CD14-positive monocyte (primary cell): ENCODE data around the gene WDR5. TPM values are rescaled to one million over a fixed set of nuclear protein-coding genes. Genes with fewer than 3 reads are reported as not detected.

ENCODE experiments used
- DNase-seq, 3 donors: peaks; one replicate each; pipeline ENCODE4 v3.0.0-alpha.2; 2011 to 2022
- H2AFZ ChIP-seq: 2 replicates; pipeline ENCODE4 v1.6.0; 2012; ENCODE audit warnings: mild to moderate bottlenecking, low read depth, low read length, inconsistent platforms; ENCODE audit not compliant: insufficient read depth, poor library complexity, severe bottlenecking
- H3K27ac ChIP-seq, 2 donors: 1 replicate in 1 of 2; 2 replicates in 1 of 2; pipeline ENCODE4 v1.5.1; 2012 to 2013; ENCODE audit warnings: low read length in 2 of 2, control low read depth in 1 of 2, inconsistent platforms in 1 of 2, low read depth in 1 of 2, mild to moderate bottlenecking in 1 of 2
- H3K27me3 ChIP-seq, 2 donors: one replicate each; pipeline versions ENCODE4 v1.6.0 to v1.6.1; 2011 to 2013; ENCODE audit warnings: low read length in 2 of 2; ENCODE audit not compliant: control insufficient read depth in 2 of 2, insufficient read depth in 2 of 2
- H3K36me3 ChIP-seq, 2 donors: replicated peaks in 1 of 2; 1 replicate in 1 of 2; 2 replicates in 1 of 2; pipeline versions ENCODE4 v1.5.1 to v1.6.1; 2012 to 2013; ENCODE audit warnings: low read length in 2 of 2, control low read depth in 1 of 2, inconsistent platforms in 1 of 2, mild to moderate bottlenecking in 1 of 2; ENCODE audit not compliant: insufficient read depth in 2 of 2, control insufficient read depth in 1 of 2
- H3K4me1 ChIP-seq, 2 donors: 1 replicate in 1 of 2; 2 replicates in 1 of 2; pipeline versions ENCODE4 v1.5.1 to v1.6.1; 2012 to 2013; ENCODE audit warnings: low read length in 2 of 2, control low read depth in 1 of 2, inconsistent platforms in 1 of 2, mild to moderate bottlenecking in 1 of 2, moderate library complexity in 1 of 2; ENCODE audit not compliant: insufficient read depth in 2 of 2, control insufficient read depth in 1 of 2
- H3K4me2 ChIP-seq: replicated peaks from 2 replicates; pipeline ENCODE3; 2012; ENCODE audit warnings: low read length, moderate library complexity, mild to moderate bottlenecking; ENCODE audit not compliant: poor library complexity, severe bottlenecking; ENCODE audit errors: extremely low read depth
- H3K4me3 ChIP-seq, 3 experiments: fragments of 200-600 bp in 1 of 3; sonication (generic) in 1 of 3; replicated peaks in 1 of 3; 1 replicate in 2 of 3; 2 replicates in 1 of 3; pipeline ENCODE4 v1.5.1; 2011 to 2013; ENCODE audit warnings: low read length in 3 of 3, mild to moderate bottlenecking in 3 of 3, control low read depth in 2 of 3, low read depth in 2 of 3, inconsistent platforms in 1 of 3, moderate library complexity in 1 of 3
- H3K79me2 ChIP-seq: 2 replicates; pipeline ENCODE4 v1.6.0; 2012; ENCODE audit warnings: mild to moderate bottlenecking, control low read depth, inconsistent platforms, low read length, moderate library complexity; ENCODE audit not compliant: insufficient read depth
- H3K9ac ChIP-seq: 2 replicates; pipeline ENCODE4 v1.6.0; 2017; ENCODE audit warnings: low read length, mild to moderate bottlenecking; ENCODE audit not compliant: insufficient read depth, poor library complexity, severe bottlenecking
- H3K9me3 ChIP-seq, 2 donors: replicated peaks in 1 of 2; 1 replicate in 1 of 2; 2 replicates in 1 of 2; pipeline versions ENCODE4 v1.5.1 to v1.6.1; 2012 to 2013; ENCODE audit warnings: low read length in 2 of 2, control low read depth in 1 of 2; ENCODE audit not compliant: control insufficient read depth in 1 of 2, insufficient read depth in 1 of 2
- H4K20me1 ChIP-seq: 2 replicates; pipeline ENCODE4 v1.6.0; 2012; ENCODE audit warnings: mild to moderate bottlenecking, low read length, control low read depth, moderate library complexity; ENCODE audit not compliant: insufficient read depth
- H3K27ac Mint-ChIP-seq, 7 donors: one replicate each; pipeline ENCODE4 v1.8.0; 2020; ENCODE audit warnings: mild to moderate bottlenecking in 7 of 7, mixed read lengths in 7 of 7, moderate library complexity in 6 of 7, inconsistent platforms in 2 of 7
- H3K27me3 Mint-ChIP-seq, 3 donors: one replicate each; pipeline ENCODE4 v1.8.0; 2021 to 2022; ENCODE audit warnings: low read depth in 3 of 3, mild to moderate bottlenecking in 3 of 3, mixed read lengths in 3 of 3, moderate library complexity in 3 of 3, inconsistent platforms in 1 of 3
- H3K36me3 Mint-ChIP-seq, 2 donors: one replicate each; pipeline ENCODE4 v1.8.0; 2020; ENCODE audit warnings: mixed read lengths in 2 of 2, inconsistent platforms in 1 of 2, mild to moderate bottlenecking in 1 of 2
- H3K4me1 Mint-ChIP-seq: one replicate; pipeline ENCODE4 v1.8.0; 2020; ENCODE audit warnings: mild to moderate bottlenecking, mixed read lengths
- H3K4me3 Mint-ChIP-seq, 2 donors: one replicate each; pipeline ENCODE4 v1.8.0; 2020; ENCODE audit warnings: mild to moderate bottlenecking in 2 of 2, mixed read lengths in 2 of 2, moderate library complexity in 1 of 2
- H3K9me3 Mint-ChIP-seq, 7 donors: one replicate each; pipeline ENCODE4 v1.8.0; 2020 to 2022; ENCODE audit warnings: mixed read lengths in 7 of 7, mild to moderate bottlenecking in 6 of 7, moderate library complexity in 6 of 7, inconsistent platforms in 2 of 7
- CTCF ChIP-seq: fragments of 200-600 bp; IDR thresholded peaks from one replicate; pipeline ENCODE4 v1.8.0; 2022; ENCODE audit warnings: antibody characterized with exemption, mild to moderate bottlenecking
- WGBS: methylation state at CpG from one replicate; pipeline ENCODE4 v1.1.5; 2013; ENCODE audit warnings: missing lambda C conversion rate; ENCODE audit not compliant: insufficient coverage; 5-methylcytosine and 5-hydroxymethylcytosine counted together
- intact Hi-C, 2 donors: fragments of 100-400 bp; cut with micrococcal nuclease; formaldehyde crosslinking; loops; one replicate each; pipeline versions ENCODE4 v1.15.0 to v1.15.1; 2023
- polyA plus RNA-seq, 3 donors: library from polyadenylated mRNA; depleted of rRNA in 1 of 3; unstranded in 2 of 3; stranded (reverse) in 1 of 3; fragments of 300-500 nt in 2 of 3; fragments of >200 nt in 1 of 3; fragmentation: Illumina TruSeq in 2 of 3; gene quantifications; 1 replicate in 2 of 3; 2 replicates in 1 of 3; pipeline ENCODE4 v1.2.3, GENCODE V29; 2012 to 2021

Gene WDR5
- polyA plus RNA-seq, 3 donors, result 8.7 to 17.3 (median 10.2) TPM

GRCh38 chr9:134205672-134206310, 69.9 kb downstream of the WDR5 start:
- Histone ChIP-seq H3K79me2 (no peaks in the 10 kb centered on the region), H3K27ac (no peak overlapping the region), H2AFZ (no peak overlapping the region), H3K9ac (no peak overlapping the region), H3K4me1 (no peaks in the 10 kb centered on the region), H4K20me1 (no peaks in the 10 kb centered on the region), H3K9me3 (no peaks in the 10 kb centered on the region), H3K36me3 (no peaks in the 10 kb centered on the region), H3K4me2 (no peak overlapping the region), H3K4me3 (no peak overlapping the region), H3K27me3 (no peaks in the 10 kb centered on the region)
- Mint-ChIP-seq H3K4me1 (peaks cover 5% of the 10 kb centered on the region), H3K4me3 (no peak overlapping the region), H3K27me3 (peaks cover 6 to 10% (median 7%) of the 10 kb centered on the region in 3 donors), H3K36me3 (peaks cover 0 to 3% of the 10 kb centered on the region in 2 donors), H3K9me3 (peaks cover 0 to 9% (median 3%) of the 10 kb centered on the region in 7 donors), H3K27ac (no peak overlapping the region)
- intact Hi-C loops, result no loop called here
- TF ChIP-seq CTCF, result no peak
- no peak for DNase-seq
- 96% methylated on average over 15 of the region's 24 CpGs for WGBS

GRCh38 chr9:134206311-134207300, 70.7 kb downstream of the WDR5 start:
- Histone ChIP-seq H3K36me3 (no peaks in the 10 kb centered on the region), H3K27me3 (no peaks in the 10 kb centered on the region), H3K4me1 (no peaks in the 10 kb centered on the region), H3K27ac (no peak overlapping the region), H2AFZ (no peak overlapping the region), H3K9ac (no peak overlapping the region), H3K4me2 (no peak overlapping the region), H3K9me3 (no peaks in the 10 kb centered on the region), H4K20me1 (no peaks in the 10 kb centered on the region), H3K4me3 (no peak overlapping the region), H3K79me2 (no peaks in the 10 kb centered on the region)
- peak overlapping the region in 1 of 7 donors; percentile 46 for H3K27ac Mint-ChIP-seq
- no peak for DNase-seq
- intact Hi-C loops, result no loop called here
- no peak for TF ChIP-seq CTCF
- peaks cover 6 to 11% (median 7%) of the 10 kb centered on the region in 3 donors for H3K27me3 Mint-ChIP-seq
- peaks cover 5% of the 10 kb centered on the region for H3K4me1 Mint-ChIP-seq
- no peaks in the 10 kb centered on the region for H3K36me3 Mint-ChIP-seq
- 91% methylated on average over 17 of the region's 20 CpGs for WGBS
- H3K9me3 Mint-ChIP-seq, result peaks cover 0 to 9% (median 2%) of the 10 kb centered on the region in 7 donors
- no peak overlapping the region for H3K4me3 Mint-ChIP-seq
